Limb (tissue), 2 donors: ENCODE measurements around the gene UMODL1.
"Not testable (repeated sequence)": the region's sequence is repeated elsewhere in the genome, so short reads cannot be mapped to it uniquely, and the experiment has no call there.

Experiments
- DNase-seq, 2 donors: peaks; one replicate each; pipeline ENCODE4 v3.0.0-alpha.2; 2016; ENCODE audit errors: extremely low spot score in 2 of 2

The UMODL1 gene

GRCh38 chr21:42060166-42060565 is 11.0 kb upstream of the UMODL1 start:
- no peak for DNase-seq

GRCh38 chr21:42061195-42061985 is 9.7 kb upstream of the UMODL1 start:
- DNase-seq: no peak

GRCh38 chr21:42061986-42062235 is 9.2 kb upstream of the UMODL1 start:
- no peak for DNase-seq

GRCh38 chr21:42062236-42063022 is 8.7 kb upstream of the UMODL1 start:
- DNase-seq: no peak

- no peak for DNase-seq
These were observed 7.9 kb upstream of the UMODL1 start for GRCh38 chr21:42063191-42063570.

- no peak for DNase-seq
These were observed 7.3 kb upstream of the UMODL1 start for GRCh38 chr21:42063571-42064521.

- DNase-seq: no peak
These were observed 4.6 kb upstream of the UMODL1 start for GRCh38 chr21:42066521-42066920.

GRCh38 chr21:42067531-42068255 is 3.4 kb upstream of the UMODL1 start:
- DNase-seq: no peak

- no peak for DNase-seq
These were observed 2.9 kb upstream of the UMODL1 start for GRCh38 chr21:42068256-42068545.

- no peak for DNase-seq
These were observed 2.5 kb upstream of the UMODL1 start for GRCh38 chr21:42068592-42068991.

GRCh38 chr21:42069327-42069726 is 1.8 kb upstream of the UMODL1 start:
- DNase-seq: no peak

- no peak for DNase-seq
These were observed 1.3 kb upstream of the UMODL1 start for GRCh38 chr21:42069843-42070242.

- no peak for DNase-seq
These were observed 2.3 kb downstream of the UMODL1 start for GRCh38 chr21:42073145-42074099.

- DNase-seq: no peak
These were observed 4.8 kb downstream of the UMODL1 start for GRCh38 chr21:42075686-42076471.

GRCh38 chr21:42077685-42078238 is 6.6 kb downstream of the UMODL1 start:
- not testable (repeated sequence) for DNase-seq

GRCh38 chr21:42078247-42079007 is 7.3 kb downstream of the UMODL1 start:
- DNase-seq: not testable (repeated sequence)

- no peak for DNase-seq
These were observed 8.2 kb downstream of the UMODL1 start for GRCh38 chr21:42079008-42079938.
